Mesenteric fat pad (tissue), 1 donor: ENCODE data around the gene C15orf62. TPM values are rescaled to one million over a fixed set of nuclear protein-coding genes. Genes with fewer than 3 reads are reported as not detected.

ENCODE experiments used
- DNase-seq: peaks from one replicate; pipeline ENCODE4 v3.0.0-alpha.2; 2020; ENCODE audit warnings: low spot score
- total RNA-seq: library from RNA; stranded (reverse); fragmentation: NEBNext Ultra II Directional; extraction: Animal tissue kit (Norgen Biotek cat#: 25700); gene quantifications from one replicate; pipeline ENCODE4 v1.2.1, GENCODE V29; 2021
- donor health status: DM: yes; HTN: yes; CAD: no.

Gene C15orf62
- total RNA-seq, 1 donor from 2014 or later = 0.19 TPM

GRCh38 chr15:40776537-40777141 is 6.9 kb downstream of the C15orf62 start:
- DNase-seq = no peak

- DNase-seq = no peak
Observed at GRCh38 chr15:40782609-40783227, 12.9 kb downstream of the C15orf62 start.

GRCh38 chr15:40785164-40785563 is 15.4 kb downstream of the C15orf62 start:
- no peak for DNase-seq

GRCh38 chr15:40785814-40786213 is 16.0 kb downstream of the C15orf62 start:
- DNase-seq = no peak

DNA sequence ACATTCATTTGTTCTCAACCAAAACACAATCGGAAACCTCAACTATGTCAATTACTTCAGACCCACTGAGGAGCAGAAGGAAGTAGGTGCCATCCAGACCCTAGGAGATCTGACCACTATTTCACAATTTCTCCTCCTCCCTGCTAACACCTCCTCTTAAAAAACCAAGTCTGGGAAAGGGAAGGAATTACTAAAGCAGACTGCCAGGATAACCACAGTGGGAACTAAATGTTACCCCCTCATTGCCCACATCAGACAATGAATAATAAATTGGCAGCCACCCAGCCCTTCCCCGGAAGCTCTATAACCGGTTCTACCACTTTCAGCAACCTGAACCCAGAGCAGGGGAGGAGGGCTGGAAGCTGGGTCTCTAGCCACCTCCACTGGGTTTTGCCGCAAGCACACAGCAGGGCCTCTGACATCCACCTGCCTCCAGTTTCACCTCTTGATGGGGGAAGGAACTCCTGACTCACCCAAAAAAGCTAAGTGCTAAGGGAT is 17.6 kb downstream of the C15orf62 start:
- DNase-seq = no peak

- DNase-seq = no peak
Observed at GRCh38 chr15:40787991-40788390, 18.2 kb downstream of the C15orf62 start.

- DNase-seq = no peak
Observed at GRCh38 chr15:40789119-40789518, 19.3 kb downstream of the C15orf62 start.

- no peak for DNase-seq
Observed at GRCh38 chr15:40789999-40790398, 20.2 kb downstream of the C15orf62 start.

DNA sequence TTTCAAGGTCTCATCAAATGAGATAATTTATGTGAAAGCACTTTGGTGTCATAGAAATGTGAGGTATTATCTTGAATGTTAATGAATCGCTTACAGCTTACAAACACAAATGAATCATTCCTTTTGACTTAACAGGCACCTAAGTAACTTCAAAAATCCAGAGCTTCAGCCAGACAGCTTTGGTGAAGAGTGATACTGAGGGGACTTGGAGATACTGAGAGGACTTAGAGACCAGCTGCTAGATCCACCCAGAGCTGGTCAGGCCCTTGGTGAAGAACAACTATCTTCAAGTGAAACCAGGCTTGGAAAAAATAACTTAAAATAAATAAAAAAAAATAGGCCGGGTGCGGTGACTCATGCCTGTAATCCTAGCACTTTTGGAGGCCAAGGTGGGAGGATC is 20.9 kb downstream of the C15orf62 start:
- DNase-seq = no peak

DNA sequence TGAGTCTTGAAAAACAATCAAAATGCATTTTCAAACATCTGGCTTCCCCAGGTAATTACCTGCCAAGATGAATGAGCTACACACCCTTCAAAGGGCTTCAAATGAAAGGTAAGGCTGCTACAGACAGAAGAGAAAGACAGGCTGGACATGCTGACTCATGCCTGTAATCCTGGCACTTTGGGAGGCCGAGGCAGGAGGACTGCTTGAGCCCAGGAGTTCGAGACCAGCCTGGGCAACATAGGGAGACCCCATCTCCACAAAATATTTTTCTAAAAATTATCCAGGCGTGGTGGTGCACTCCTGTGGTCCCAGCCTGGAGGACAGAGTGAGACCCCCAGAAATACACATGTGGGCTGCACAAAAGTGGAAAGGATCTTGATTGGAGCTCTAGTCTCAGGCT is 22.6 kb downstream of the C15orf62 start:
- no peak for DNase-seq

DNA sequence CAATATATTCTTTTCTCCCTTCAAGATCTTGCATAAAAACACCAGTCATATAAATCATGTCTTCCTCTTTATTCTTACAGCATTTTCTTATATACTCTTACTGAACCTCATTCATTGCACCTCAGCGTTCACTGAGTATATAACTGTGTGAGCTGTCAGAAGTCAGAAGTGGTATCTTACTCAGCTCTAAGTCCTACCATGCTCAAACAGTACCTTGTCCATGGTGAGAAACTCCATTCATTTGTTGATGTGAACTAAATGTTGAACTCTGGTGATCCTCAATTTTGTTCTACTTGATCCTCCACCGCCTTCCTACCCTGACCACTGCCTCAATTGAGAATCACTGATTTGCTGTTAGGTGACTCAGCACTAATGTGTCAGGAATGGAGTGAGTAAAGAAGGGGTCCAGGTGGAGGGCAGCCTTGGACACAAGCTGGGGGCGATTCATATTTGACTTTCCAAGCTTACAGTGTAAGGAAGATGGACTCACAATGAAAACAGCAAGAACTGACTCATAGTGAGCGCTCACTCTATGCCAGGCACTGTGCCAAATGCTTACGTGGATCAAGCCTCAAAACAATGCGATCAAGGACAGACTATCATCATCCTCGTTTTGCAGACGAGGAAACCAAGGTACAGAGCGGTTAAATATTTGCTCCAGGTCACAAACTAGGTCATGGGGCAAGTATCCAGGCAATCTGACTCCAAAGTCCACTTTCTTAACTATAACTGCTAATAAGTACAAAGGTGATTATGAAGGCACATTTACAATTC is 23.6 kb downstream of the C15orf62 start:
- DNase-seq = no peak

GRCh38 chr15:40796041-40796440 is 26.3 kb downstream of the C15orf62 start:
- DNase-seq = no peak

DNA sequence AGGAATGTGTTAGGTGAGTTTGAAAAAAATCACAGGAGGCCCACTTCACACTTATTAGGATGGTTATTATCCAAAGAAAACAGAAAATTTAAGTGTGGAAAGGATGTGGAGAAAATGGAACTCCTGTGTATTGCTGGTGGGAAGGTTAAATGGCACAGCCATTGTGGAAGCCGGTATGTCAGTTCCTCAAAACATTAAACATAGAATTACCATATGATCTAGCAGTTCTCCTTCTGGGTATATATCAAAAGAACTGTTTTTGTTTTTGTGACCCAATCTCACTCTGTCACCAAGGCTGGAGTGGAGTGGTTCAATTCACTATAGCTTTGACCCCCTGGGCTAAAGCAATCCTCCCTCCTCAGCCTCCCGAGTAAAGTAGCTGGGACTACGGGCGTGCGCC is 26.7 kb downstream of the C15orf62 start:
- no peak for DNase-seq

- DNase-seq = no peak
Observed at GRCh38 chr15:40799523-40799922, 29.7 kb downstream of the C15orf62 start.

- DNase-seq = no peak
Observed at GRCh38 chr15:40803076-40803475, 33.3 kb downstream of the C15orf62 start.

DNA sequence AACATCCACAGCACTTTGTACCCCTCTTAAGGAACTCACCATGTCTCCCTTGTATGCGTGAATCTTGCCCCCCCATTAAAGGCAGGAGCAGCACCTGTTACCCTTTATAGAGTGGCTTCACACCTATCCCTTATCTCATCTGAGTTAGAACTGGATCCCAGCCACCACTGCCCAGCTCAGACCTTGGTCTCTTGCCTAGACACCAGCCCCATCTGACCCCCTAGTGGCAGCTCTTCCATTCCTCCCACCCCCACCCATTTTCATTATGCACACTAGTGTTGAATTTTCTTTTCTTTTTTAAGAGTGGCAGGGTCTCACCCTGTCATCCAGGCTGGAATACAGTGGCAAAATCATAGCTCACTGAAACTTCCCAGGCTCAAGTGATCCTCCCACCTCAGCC is 33.9 kb downstream of the C15orf62 start:
- no peak for DNase-seq

DNA sequence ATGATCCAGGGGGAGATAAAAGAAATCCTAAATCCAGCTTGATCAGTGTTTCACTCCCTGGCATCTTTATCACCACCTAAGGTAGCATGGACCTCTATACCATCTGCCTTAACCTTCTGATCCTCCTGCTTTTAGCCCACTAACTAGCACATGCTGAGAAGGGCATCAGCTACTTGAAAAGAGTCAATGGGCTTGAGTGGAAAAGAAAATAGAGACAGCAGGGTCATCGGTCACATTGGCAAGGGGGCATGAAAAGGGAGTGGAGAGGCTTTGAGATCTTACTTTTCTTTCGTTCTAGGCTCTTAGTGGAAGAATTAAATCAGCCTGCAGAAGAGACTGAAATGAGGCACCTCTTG is 36.9 kb downstream of the C15orf62 start:
- no peak for DNase-seq

- peak; percentile 97 for DNase-seq
Observed at GRCh38 chr15:40807028-40807887, 37.5 kb downstream of the C15orf62 start, which contains the start of the genes DNAJC17 and ZFYVE19. Gene DNAJC17 (minus strand): TSS chr15:40807473. CDS start chr15:40807446, 27 bp downstream. Gene ZFYVE19 (plus strand): TSS chr15:40807089. CDS start chr15:40807590, 501 bp downstream.

GRCh38 chr15:40807888-40808461 is 38.2 kb downstream of the C15orf62 start:
- DNase-seq = no peak

- DNase-seq = no peak
Observed at GRCh38 chr15:40808861-40809450, 39.2 kb downstream of the C15orf62 start.
